Measurements from ENCODE around the gene PRODH2.

GRCh38 chr19:35793381-35794165 is 19.1 kb downstream of the PRODH2 start:
- no peak for TF ChIP-seq POLR2A (IDR thresholded peaks at IDR 0.05)
- no peak for TF ChIP-seq CTCF (IDR thresholded peaks at IDR 0.05)
